BLaER1 treated with 17β-estradiol and CSF1 and Interleukin-3, amounts not matched to agents 10 nM and 100 nM (cell line): Measurements from ENCODE around the gene HOXA2.
A peak's percentile ranks its signal among the peaks of the same experiment; 100 is the strongest.

Source experiments
- H3K27ac ChIP-seq, 11 experiments: shearing (Covaris generic); formaldehyde crosslinking; 2 replicates each; pipeline ENCODE4 v1.8.1; 2022
- H3K27me3 ChIP-seq, 11 experiments: shearing (Covaris generic); formaldehyde crosslinking; 2 replicates each; pipeline ENCODE4 v1.8.1; 2022
- H3K36me3 ChIP-seq, 11 experiments: shearing (Covaris generic); formaldehyde crosslinking; 2 replicates each; pipeline ENCODE4 v1.8.1; 2022
- H3K4me1 ChIP-seq, 10 experiments: shearing (Covaris generic); formaldehyde crosslinking; 2 replicates each; pipeline ENCODE4 v1.8.1; 2022
- H3K4me2 ChIP-seq, 11 experiments: shearing (Covaris generic); formaldehyde crosslinking; 2 replicates each; pipeline ENCODE4 v1.8.1; 2022
- H3K4me3 ChIP-seq, 10 experiments: shearing (Covaris generic); formaldehyde crosslinking; 2 replicates each; pipeline ENCODE4 v1.8.1; 2022
- H3K9ac ChIP-seq, 11 experiments: shearing (Covaris generic); formaldehyde crosslinking; 2 replicates each; pipeline ENCODE4 v1.8.1; 2022
- H3K9me3 ChIP-seq, 11 experiments: shearing (Covaris generic); formaldehyde crosslinking; replicated peaks in 1 of 11; 2 replicates each; pipeline ENCODE4 v1.8.1; 2022
- H4K20me1 ChIP-seq, 11 experiments: shearing (Covaris generic); formaldehyde crosslinking; 2 replicates each; pipeline ENCODE4 v1.8.1; 2022
- Cebpa-rat ChIP-seq, 11 experiments: shearing (Covaris generic); IDR thresholded peaks; 2 replicates each; pipeline ENCODE4 v1.8.1; 2022

Gene HOXA2

DNA sequence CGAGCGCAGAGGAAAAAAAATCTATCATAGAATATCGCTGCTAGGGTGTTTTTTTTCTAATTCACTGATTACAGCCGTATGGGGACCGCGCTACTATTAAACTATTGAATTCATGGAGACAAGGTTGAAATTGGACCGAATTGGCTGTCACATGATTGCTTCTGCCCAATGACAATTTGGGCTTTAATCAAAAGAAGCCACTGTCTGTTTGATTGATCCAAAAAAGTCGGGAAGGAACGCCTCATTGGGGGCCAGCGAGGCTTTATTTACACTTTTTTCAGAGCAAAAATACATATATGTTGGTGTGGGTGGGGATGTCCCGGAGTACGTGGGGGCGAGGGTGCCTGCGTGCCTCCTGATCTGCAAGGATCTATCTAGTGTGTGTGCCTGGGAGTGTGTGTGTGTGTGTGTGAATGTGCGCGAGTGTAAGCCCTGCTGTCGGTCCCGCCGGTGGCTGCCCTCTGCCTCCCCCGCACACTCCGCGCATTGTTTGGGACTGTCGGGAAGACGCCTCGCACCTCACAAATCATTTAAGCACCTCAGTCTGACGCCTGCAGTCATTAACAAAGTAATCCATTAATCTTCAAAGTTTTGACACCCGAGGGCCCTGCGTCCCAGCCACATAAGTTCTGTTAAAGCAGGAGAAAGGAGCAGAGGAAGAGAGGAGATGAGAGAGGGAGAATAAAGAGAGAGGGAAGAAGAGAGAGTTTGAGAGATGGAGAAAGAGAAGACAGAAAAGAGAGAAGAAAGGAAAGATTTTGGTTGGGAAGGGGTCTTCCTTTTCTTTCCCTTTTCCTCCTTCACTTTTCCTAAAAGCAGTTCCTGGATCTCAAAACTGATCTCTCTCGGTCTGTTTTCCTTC, at the start of gene HOXA2:
Gene HOXA2, minus strand, starts transcription at position 103 of the 862 bp plus-strand sequence. CDS start 183 bp downstream, outside the sequence.
- no peak for TF ChIP-seq Cebpa-rat (IDR thresholded peaks at IDR 0.05)
- Histone ChIP-seq H4K20me1 (no peaks in the 10 kb centered on the region), H3K4me2 (no peak within 1 kb of the TSS), H3K4me3 (no peak within 1 kb of the TSS), H3K9ac (no peak within 1 kb of the TSS), H3K27ac (no peak within 1 kb of the TSS), H3K4me1 (no peaks in the 10 kb centered on the region), H3K36me3 (no peaks in the 10 kb centered on the region; a peak in 1 of 22 replicates), H3K27me3 (peaks cover 0 to 12% (median 0%) of the 10 kb centered on the region in 11 experiments; a peak in 6 of 22 replicates), H3K9me3 (peaks cover 36 to 64% (median 50%) of the 10 kb centered on the region in 11 experiments)

GRCh38 chr7:27151341-27151930, 49.0 kb upstream of the HOXA2 start:
- Histone ChIP-seq H3K4me2 (peak overlapping the region; percentile 79 to 95 (median 85)), H4K20me1 (peaks cover 0 to 58% (median 40%) of the 10 kb centered on the region in 11 experiments; a peak in 16 of 22 replicates), H3K27me3 (peaks cover 100% of the 10 kb centered on the region in 11 experiments), H3K4me1 (peaks cover 11 to 26% (median 20%) of the 10 kb centered on the region in 10 experiments), H3K36me3 (no peaks in the 10 kb centered on the region), H3K9me3 (peaks cover 39 to 52% (median 47%) of the 10 kb centered on the region in 11 experiments), H3K4me3 (peak overlapping the region; percentile 40 to 60 (median 52)), H3K9ac (0 out of 22 replicates have a peak overlapping the region, but pooled peaks of 2 of the 11 experiments have one; percentile 20 to 21), H3K27ac (no peak overlapping the region)
- TF ChIP-seq Cebpa-rat (IDR thresholded peaks at IDR 0.05), result no peak

GRCh38 chr7:27150568-27151340, 48.3 kb upstream of the HOXA2 start:
- Histone ChIP-seq H3K4me2 (peak overlapping the region; percentile 79 to 95 (median 85)), H3K27me3 (peaks cover 100% of the 10 kb centered on the region in 11 experiments), H3K4me3 (peak overlapping the region; percentile 40 to 60 (median 52)), H3K9ac (0 out of 22 replicates have a peak overlapping the region, but pooled peaks of 2 of the 11 experiments have one; percentile 20 to 21), H3K36me3 (peaks cover 0 to 2% (median 0%) of the 10 kb centered on the region in 11 experiments; a peak in 1 of 22 replicates), H3K27ac (no peak overlapping the region), H3K9me3 (peaks cover 39 to 52% (median 47%) of the 10 kb centered on the region in 11 experiments), H4K20me1 (peaks cover 0 to 52% (median 39%) of the 10 kb centered on the region in 11 experiments; a peak in 16 of 22 replicates), H3K4me1 (peaks cover 11 to 26% (median 20%) of the 10 kb centered on the region in 10 experiments)
- TF ChIP-seq Cebpa-rat (IDR thresholded peaks at IDR 0.05), result no peak

DNA sequence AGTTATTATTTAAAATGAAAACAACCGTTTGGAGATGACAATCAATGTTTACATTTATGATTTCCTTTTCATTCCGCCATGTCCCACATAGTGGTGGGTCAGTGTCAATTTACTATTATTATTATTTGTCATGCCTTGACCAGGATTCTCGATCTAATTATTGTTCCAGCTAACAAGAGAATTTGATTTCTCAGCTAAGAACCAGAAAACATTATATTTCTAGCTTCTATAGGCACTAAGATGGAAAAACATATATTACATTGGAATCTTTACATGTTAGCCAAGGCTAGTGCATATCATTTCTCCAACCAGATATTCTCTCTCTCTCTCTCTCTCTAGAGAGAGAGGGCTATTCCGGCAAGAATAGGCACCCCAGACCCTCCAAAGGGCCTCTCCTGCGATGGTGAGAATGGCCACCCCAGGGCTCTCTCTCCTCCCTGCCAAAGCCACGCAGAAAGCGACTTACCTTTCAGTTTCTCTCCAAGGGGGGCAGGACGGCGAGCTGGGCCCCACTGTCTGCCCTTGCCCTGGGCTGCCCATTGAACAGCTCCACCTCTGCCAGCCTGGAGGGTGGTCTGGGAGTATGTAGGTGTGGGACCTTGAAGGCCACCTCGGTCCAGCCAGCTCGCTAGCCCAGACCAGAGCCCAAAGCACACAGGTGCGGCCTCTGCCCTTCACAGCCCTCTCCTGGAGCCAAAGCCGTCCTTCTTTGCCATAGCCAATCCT, 47.5 kb upstream of the HOXA2 start:
- peaks cover 100% of the 10 kb centered on the region in 11 experiments for H3K27me3 ChIP-seq
- H3K9me3 ChIP-seq, result peaks cover 40 to 52% (median 47%) of the 10 kb centered on the region in 11 experiments
- peak overlapping the region; percentile 79 to 95 (median 85) for H3K4me2 ChIP-seq
- H3K27ac ChIP-seq, result no peak overlapping the region
- H4K20me1 ChIP-seq, result peaks cover 0 to 45% (median 33%) of the 10 kb centered on the region in 11 experiments; a peak in 16 of 22 replicates
- H3K9ac ChIP-seq, result no peak overlapping the region
- peaks cover 11 to 26% (median 20%) of the 10 kb centered on the region in 10 experiments for H3K4me1 ChIP-seq
- H3K4me3 ChIP-seq, result peak overlapping the region in 9 of 10 experiments; percentile 40 to 60 (median 52); a peak in 16 of 20 replicates
- peaks cover 0 to 7% (median 0%) of the 10 kb centered on the region in 11 experiments; a peak in 3 of 22 replicates for H3K36me3 ChIP-seq
- TF ChIP-seq Cebpa-rat (IDR thresholded peaks at IDR 0.05), result no peak

DNA sequence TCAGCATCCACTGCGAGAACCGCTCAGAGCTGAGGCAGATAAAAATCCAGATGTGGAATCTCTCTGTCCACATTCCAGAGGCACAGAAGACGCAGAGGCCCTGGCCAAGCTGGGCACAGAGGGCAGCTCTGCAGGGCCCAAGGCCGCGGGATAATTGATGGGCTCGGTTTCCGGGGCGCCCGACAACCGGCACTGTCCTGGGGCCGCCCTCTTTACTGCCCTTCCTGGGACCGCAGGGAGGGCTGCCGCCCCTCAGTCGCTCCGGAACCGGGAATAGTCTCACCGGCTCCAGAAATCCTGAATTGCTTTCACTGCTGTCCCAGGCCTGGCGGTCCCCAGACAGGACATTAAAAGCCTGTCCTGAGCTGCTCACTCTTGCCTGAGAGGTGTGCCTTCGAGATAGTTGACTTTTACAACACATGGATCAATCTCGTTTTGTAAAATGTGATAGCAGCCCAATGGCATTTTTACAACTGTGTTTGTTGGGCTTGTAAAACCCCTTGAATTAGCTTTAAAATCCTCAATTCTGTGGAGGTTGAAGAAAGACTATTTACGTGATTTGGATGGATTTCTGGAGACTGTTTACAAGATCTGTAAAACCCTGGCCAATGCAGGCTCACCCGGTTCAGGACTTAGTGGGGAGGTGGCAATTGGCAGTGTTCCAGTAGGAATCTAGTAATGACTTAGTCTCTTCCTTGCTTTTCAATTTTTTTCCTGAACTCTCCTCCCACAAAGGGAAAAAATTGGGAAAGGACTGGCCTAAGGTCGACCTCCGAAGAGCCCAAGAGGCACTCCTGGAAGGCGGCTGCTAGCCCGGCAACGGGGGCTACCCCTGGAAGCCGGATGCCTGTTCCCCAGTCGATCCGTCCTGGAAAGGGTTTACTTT, 46.5 kb upstream of the HOXA2 start:
- H3K9ac ChIP-seq, result no peak overlapping the region
- TF ChIP-seq Cebpa-rat (IDR thresholded peaks at IDR 0.05), result no peak
- H3K4me2 ChIP-seq, result peak overlapping the region in 3 of 11 experiments; percentile 18 to 27 (median 20); a peak in 3 of 22 replicates
- H3K27ac ChIP-seq, result no peak overlapping the region
- peaks cover 11 to 26% (median 20%) of the 10 kb centered on the region in 10 experiments for H3K4me1 ChIP-seq
- H3K4me3 ChIP-seq, result peak overlapping the region in 2 of 10 experiments; percentile 14 to 16; a peak in 2 of 20 replicates
- H3K27me3 ChIP-seq, result peaks cover 100% of the 10 kb centered on the region in 11 experiments
- H3K36me3 ChIP-seq, result peaks cover 0 to 14% (median 0%) of the 10 kb centered on the region in 11 experiments; a peak in 3 of 22 replicates
- peaks cover 0 to 34% (median 23%) of the 10 kb centered on the region in 11 experiments; a peak in 16 of 22 replicates for H4K20me1 ChIP-seq
- H3K9me3 ChIP-seq, result peaks cover 46 to 55% (median 51%) of the 10 kb centered on the region in 11 experiments

DNA sequence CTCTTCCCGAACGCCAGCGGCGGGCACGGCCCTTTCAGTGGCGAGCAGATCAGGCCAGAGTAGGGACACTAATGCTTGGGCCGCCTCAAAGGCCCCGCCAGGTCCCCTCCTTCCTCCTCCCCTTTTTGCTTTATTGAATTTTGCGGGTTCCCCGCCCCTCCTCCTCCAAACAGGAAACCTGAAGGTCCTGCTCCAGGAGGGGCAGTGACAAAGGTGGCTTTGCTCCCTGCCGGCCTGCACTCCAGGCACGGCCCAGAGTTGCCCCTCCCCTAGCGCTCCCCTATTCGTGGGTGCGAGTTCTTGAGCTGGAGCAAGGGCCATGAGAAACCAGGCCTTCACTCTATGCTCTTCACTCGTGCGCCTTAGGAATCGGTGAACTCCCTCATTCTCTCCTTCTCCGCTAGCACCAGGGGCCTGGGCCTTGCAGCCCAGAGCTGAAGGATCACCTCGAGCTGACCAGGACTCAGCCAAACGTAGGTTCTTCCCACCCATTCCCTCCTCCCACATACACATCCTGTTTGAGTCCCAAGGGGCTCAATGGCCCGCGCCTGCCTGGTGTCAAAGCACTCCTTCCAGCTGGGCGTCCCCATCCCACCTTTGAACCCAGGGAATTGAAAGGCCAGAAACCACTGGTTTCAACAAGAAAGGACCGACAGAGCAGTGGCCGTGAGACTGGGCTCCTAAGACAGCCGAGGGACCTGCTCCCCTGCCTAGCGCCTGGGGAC, 45.7 kb upstream of the HOXA2 start:
- Histone ChIP-seq H3K27ac (no peak overlapping the region), H3K4me1 (peaks cover 11 to 26% (median 20%) of the 10 kb centered on the region in 10 experiments), H4K20me1 (peaks cover 0 to 30% (median 20%) of the 10 kb centered on the region in 11 experiments; a peak in 16 of 22 replicates)

More for the DNA sequence above, 45.7 kb upstream of the HOXA2 start:
- Histone ChIP-seq H3K27me3 (peaks cover 100% of the 10 kb centered on the region in 11 experiments), H3K9ac (no peak overlapping the region), H3K4me3 (peak overlapping the region in 2 of 10 experiments; percentile 14 to 16; a peak in 3 of 20 replicates), H3K36me3 (peaks cover 0 to 16% (median 0%) of the 10 kb centered on the region in 11 experiments; a peak in 3 of 22 replicates), H3K9me3 (peaks cover 54 to 64% (median 59%) of the 10 kb centered on the region in 11 experiments), H3K4me2 (peak overlapping the region in 3 of 11 experiments; percentile 18 to 27 (median 20); a peak in 3 of 22 replicates)
- no peak for TF ChIP-seq Cebpa-rat (IDR thresholded peaks at IDR 0.05)
